ENCODE results near the gene STXBP1. TPM values are rescaled to one million over a fixed set of nuclear protein-coding genes. Genes with fewer than 3 reads are reported as not detected.

The STXBP1 gene
- total RNA-seq, 1 experiment from 2014 or later, result 10.9 TPM

- no peak overlapping the region for H3K4me3 ChIP-seq (ENCODE audit: low read depth, low read length, poor library complexity, severe bottlenecking)
- H3K27me3 ChIP-seq (replicated peaks; ENCODE audit: insufficient read depth, low read depth, low read length, poor library complexity), result no peaks in the 10 kb centered on the region
- ChIA-PET CTCF (no interaction called here), POLR2A (ENCODE audit: low non-redundant PET) (no interaction called here)
- BruUV-seq (replicated peaks), result no TSS peak
- TF ChIP-seq CTCF (conservative IDR thresholded peaks at IDR 0.05; ENCODE audit: low read depth, low read length), result no peak
- no peak for TF ChIP-seq EZH2 (IDR thresholded peaks at IDR 0.05; ENCODE audit: borderline replicate concordance, low read depth, low read length, poor library complexity, severe bottlenecking)
- intact Hi-C loops (cut with micrococcal nuclease; ENCODE audit: unreplicated experiment), result no loop called here
- H3K4me1 ChIP-seq (ENCODE audit: insufficient read depth, low read length, poor library complexity, severe bottlenecking), result no peaks in the 10 kb centered on the region
- H3K9me3 ChIP-seq (ENCODE audit: low read depth, low read length, poor library complexity, severe bottlenecking), result no peaks in the 10 kb centered on the region
- no peak overlapping the region for H3K27ac ChIP-seq (ENCODE audit: low read depth, low read length, poor library complexity, severe bottlenecking)
- no peaks in the 10 kb centered on the region for H3K36me3 ChIP-seq (ENCODE audit: insufficient read depth, low read length, poor library complexity, severe bottlenecking)
- no peak for DNase-seq (ENCODE audit: low spot score)
Measured at GRCh38 chr9:127720865-127721227, 108.8 kb downstream of the STXBP1 start.

- BruUV-seq (replicated peaks), result no TSS peak
- no peaks in the 10 kb centered on the region for H3K36me3 ChIP-seq (ENCODE audit: insufficient read depth, low read length, poor library complexity, severe bottlenecking)
- POLR2A ChIA-PET (ENCODE audit: low non-redundant PET), result no interaction called here
- intact Hi-C loops (cut with micrococcal nuclease; ENCODE audit: unreplicated experiment), result no loop called here
- no peak overlapping the region for H3K4me3 ChIP-seq (ENCODE audit: low read depth, low read length, poor library complexity, severe bottlenecking)
- H3K27ac ChIP-seq (ENCODE audit: low read depth, low read length, poor library complexity, severe bottlenecking), result no peak overlapping the region
- no peak for DNase-seq (ENCODE audit: low spot score)
- CTCF ChIA-PET, result no interaction called here
- H3K9me3 ChIP-seq (ENCODE audit: low read depth, low read length, poor library complexity, severe bottlenecking), result no peaks in the 10 kb centered on the region
- TF ChIP-seq CTCF (conservative IDR thresholded peaks at IDR 0.05; ENCODE audit: low read depth, low read length) (no peak), EZH2 (IDR thresholded peaks at IDR 0.05; ENCODE audit: borderline replicate concordance, low read depth, low read length, poor library complexity, severe bottlenecking) (no peak)
- H3K27me3 ChIP-seq (replicated peaks; ENCODE audit: insufficient read depth, low read depth, low read length, poor library complexity), result no peaks in the 10 kb centered on the region
- H3K4me1 ChIP-seq (ENCODE audit: insufficient read depth, low read length, poor library complexity, severe bottlenecking), result no peaks in the 10 kb centered on the region
Measured at GRCh38 chr9:127721391-127721821, 109.3 kb downstream of the STXBP1 start.

GRCh38 chr9:127722055-127722745, 110.1 kb downstream of the STXBP1 start:
- DNase-seq (ENCODE audit: low spot score), result no peak
- no peaks in the 10 kb centered on the region for H3K36me3 ChIP-seq (ENCODE audit: insufficient read depth, low read length, poor library complexity, severe bottlenecking)
- H3K27me3 ChIP-seq (replicated peaks; ENCODE audit: insufficient read depth, low read depth, low read length, poor library complexity), result no peaks in the 10 kb centered on the region
- H3K27ac ChIP-seq (ENCODE audit: low read depth, low read length, poor library complexity, severe bottlenecking), result no peak overlapping the region
- intact Hi-C loops (cut with micrococcal nuclease; ENCODE audit: unreplicated experiment), result no loop called here
- BruUV-seq (replicated peaks), result no TSS peak
- no peak for TF ChIP-seq EZH2 (IDR thresholded peaks at IDR 0.05; ENCODE audit: borderline replicate concordance, low read depth, low read length, poor library complexity, severe bottlenecking)
- TF ChIP-seq CTCF (conservative IDR thresholded peaks at IDR 0.05; ENCODE audit: low read depth, low read length), result no peak
- H3K4me3 ChIP-seq (ENCODE audit: low read depth, low read length, poor library complexity, severe bottlenecking), result no peak overlapping the region
- ChIA-PET CTCF (no interaction called here), POLR2A (ENCODE audit: low non-redundant PET) (no interaction called here)
- no peaks in the 10 kb centered on the region for H3K9me3 ChIP-seq (ENCODE audit: low read depth, low read length, poor library complexity, severe bottlenecking)
- no peaks in the 10 kb centered on the region for H3K4me1 ChIP-seq (ENCODE audit: insufficient read depth, low read length, poor library complexity, severe bottlenecking)
